GM13976 (cell line): Measurements from ENCODE around the gene VPREB3.
"Not testable (repeated sequence)": the region's sequence is repeated elsewhere in the genome, so short reads cannot be mapped to it uniquely, and the experiment has no call there.

Experiments
- DNase-seq: peaks from one replicate; pipeline ENCODE4 v3.0.0; 2012; ENCODE audit warnings: low spot score
- in situ Hi-C: fragments of 300-500 bp; cut with MboI; formaldehyde crosslinking; loops from one replicate; pipeline ENCODE4 v1.12.0; 2022; ENCODE audit warnings: low sequenced_read_pairs, mixed read lengths, inconsistent platforms; ENCODE audit not compliant: unreplicated experiment
- TF ChIP-seq, protein P1 (sequence below): IDR thresholded peaks from 2 replicates; pipeline ENCODE4 v1.5.1; 2012; ENCODE audit warnings: borderline replicate concordance, mild to moderate bottlenecking; ENCODE audit not compliant: insufficient read depth; ENCODE audit errors: extremely low read depth, missing control alignments, control extremely low read depth

VPREB3 gene

DNA sequence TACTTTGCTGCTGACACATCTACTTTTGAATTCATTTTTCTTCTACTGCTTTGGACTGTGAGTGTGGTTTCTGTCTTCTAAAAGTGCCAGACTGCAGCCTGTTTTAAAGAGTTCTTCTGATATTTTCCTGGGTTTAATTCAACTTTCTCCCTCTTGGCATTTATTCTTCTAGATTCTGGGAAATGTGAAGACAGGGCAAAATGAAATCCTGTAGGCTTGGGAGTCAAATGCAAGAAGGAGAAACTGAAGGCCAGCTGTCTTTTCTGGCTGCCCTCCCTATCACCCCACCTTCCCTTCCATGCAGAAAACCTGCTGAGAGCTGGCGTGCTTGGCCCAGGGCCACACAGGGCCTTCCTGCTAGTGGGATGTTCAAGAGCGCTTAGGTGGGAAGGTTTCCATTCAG, 10.9 kb downstream of the VPREB3 start:
- TF ChIP-seq, protein P1, sequence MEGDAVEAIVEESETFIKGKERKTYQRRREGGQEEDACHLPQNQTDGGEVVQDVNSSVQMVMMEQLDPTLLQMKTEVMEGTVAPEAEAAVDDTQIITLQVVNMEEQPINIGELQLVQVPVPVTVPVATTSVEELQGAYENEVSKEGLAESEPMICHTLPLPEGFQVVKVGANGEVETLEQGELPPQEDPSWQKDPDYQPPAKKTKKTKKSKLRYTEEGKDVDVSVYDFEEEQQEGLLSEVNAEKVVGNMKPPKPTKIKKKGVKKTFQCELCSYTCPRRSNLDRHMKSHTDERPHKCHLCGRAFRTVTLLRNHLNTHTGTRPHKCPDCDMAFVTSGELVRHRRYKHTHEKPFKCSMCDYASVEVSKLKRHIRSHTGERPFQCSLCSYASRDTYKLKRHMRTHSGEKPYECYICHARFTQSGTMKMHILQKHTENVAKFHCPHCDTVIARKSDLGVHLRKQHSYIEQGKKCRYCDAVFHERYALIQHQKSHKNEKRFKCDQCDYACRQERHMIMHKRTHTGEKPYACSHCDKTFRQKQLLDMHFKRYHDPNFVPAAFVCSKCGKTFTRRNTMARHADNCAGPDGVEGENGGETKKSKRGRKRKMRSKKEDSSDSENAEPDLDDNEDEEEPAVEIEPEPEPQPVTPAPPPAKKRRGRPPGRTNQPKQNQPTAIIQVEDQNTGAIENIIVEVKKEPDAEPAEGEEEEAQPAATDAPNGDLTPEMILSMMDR, result no peak
- DNase-seq, result no peak
- in situ Hi-C loops, result no loop called here

DNA sequence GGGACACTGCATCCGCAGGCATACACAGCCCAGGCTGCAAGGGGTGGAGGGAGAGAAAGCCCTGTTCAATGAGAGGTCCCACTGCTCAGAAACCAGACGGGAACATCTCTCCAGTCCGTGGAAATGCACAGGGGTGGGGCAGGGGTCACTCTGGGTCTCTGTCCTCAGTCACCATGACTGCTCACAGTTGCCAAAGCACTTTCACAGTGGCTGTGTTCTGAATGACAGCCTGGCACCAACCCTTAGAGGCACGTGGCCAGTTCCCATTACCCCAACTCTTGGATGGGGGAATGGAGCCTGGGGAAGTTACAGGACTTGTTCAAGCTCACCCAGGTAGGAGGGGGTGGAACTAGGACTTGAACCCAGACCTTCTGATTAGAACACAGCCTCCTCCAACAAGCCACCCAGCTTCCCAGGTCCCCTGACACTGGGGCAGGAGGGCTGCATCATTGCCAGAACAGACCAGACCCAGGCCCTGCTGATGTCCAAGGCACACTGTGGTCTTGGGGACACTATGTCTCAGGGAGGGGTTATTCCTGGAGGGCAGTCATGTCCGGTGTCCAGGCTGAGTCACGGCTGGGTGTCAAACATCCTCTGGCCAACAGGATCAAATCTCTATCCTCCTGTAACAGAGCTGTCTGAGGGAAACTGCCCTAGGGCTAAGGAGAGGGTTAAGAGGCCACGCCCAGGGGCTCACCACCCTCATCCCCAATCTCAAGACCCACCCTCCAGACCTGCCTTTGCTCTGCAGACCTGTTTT, 11.5 kb downstream of the VPREB3 start:
- TF ChIP-seq, protein P1, result no peak
- no peak for DNase-seq
- in situ Hi-C loops, result no loop called here

DNA sequence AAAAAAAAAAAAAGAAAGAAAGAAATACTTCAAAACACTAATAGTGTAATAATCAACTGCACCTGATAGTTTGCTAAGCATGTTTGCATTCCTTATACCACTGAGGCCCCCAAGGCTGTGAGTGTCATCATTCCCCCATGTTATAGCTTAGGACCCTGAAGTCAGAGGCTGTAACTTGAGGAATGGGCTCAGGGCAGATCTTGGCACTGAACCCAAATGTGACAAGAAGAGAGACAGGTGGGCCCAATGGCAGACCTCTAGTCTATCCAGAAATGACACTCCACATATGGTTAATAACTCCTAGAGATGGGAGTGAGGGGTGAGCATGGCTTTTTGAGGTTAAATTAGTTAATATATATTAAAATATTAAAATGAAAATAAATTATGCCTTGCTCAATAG, 16.5 kb downstream of the VPREB3 start:
- in situ Hi-C loops, result no loop called here
- TF ChIP-seq, protein P1, result no peak
- no peak for DNase-seq

DNA sequence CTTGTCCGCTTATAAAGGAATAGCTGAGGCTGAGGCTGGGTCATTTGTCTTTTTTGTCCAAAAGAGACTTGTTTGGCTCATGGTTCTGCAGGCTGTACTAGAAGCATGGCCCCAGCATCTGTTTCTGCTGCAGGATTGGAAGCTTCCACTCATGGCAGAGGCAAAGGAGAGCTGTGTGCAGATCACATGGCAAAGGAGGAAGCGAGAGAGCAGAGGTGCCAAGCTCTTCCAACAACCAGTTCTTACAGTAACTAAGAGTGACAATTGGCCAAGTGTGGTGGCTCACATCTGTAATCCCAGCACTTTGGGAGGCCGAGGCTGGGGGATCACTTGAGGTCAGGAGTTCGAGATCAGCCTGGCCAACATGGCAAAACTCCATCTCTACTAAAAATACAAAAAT, 26.1 kb downstream of the VPREB3 start:
- DNase-seq, in situ Hi-C loops: not testable (repeated sequence)

GRCh38 chr22:23722724-23723123, 31.5 kb downstream of the VPREB3 start:
- TF ChIP-seq, protein P1, result no peak
- DNase-seq, result no peak
- in situ Hi-C loops, result no loop called here

DNA sequence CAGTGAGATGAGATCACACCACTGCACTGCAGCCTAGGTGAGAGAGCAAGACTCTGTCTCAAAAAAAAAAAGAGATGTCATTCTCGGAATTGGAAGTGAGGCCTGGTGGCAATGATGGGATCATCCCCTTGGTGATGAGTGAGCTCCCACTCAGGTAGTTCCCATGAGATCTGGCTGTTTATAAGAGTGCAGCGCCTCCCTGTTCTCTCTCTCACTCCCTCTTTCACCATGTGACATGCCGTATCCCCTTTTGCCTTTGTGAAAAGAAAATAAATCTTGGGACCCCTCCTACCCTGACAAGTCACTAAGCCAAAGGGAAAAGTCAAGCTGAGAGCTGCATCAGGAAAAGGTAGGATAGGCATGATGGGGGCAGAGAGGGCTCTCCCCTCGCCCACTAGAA, 32.1 kb downstream of the VPREB3 start:
- in situ Hi-C loops, result no loop called here
- no peak for DNase-seq
- TF ChIP-seq, protein P1, result no peak

DNA sequence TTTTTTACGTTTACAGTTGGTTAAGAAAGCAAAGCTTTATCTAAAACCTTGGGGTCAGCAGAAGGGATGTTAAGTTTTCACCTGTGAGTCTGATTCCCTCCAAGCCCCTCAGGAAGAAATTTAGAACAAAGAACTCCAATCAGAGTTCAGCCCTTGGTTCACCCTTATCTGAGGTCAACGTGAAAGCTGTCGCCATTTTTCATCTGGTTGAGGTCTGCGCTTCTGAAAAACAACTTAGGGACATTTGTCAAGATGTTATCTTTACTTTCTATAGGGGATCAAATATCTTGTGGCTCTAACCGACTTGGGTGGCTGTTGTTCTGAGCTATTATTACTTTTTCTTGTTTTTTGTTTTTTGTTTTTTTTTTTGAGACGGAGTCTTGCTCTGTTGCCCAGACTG, 33.4 kb downstream of the VPREB3 start:
- in situ Hi-C loops, result no loop called here
- DNase-seq, result no peak
- TF ChIP-seq, protein P1, result no peak
